ENCODE measurements around the gene HSPBP1.

DNA sequence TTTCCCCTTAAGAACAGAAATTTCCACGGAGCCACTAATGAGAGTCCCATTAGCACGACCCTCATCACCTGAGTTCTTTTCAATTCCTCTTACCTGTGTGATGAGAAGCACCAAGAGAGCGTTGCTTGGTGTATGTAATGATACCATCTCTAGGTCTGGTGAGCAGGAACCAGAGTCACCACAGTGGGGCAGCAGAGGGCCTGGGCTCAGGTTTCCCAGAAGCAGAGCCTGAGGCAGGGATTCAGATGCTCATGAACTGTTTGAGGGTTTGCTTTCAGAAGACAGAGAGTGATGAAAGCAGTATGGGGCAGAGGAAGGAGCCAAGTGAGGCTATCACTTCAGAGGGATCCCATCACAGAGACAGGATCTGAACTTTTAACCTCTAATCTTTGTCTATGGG, 67.5 kb downstream of the HSPBP1 start:
- TF ChIP-seq FIP1L1 (IDR thresholded peaks at IDR 0.05; ENCODE audit: low read depth, low read length, poor library complexity, severe bottlenecking): no peak
- TF ChIP-seq, protein P1, sequence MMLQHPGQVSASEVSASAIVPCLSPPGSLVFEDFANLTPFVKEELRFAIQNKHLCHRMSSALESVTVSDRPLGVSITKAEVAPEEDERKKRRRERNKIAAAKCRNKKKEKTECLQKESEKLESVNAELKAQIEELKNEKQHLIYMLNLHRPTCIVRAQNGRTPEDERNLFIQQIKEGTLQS (IDR thresholded peaks at IDR 0.05): peak; percentile 12; the same call in 1 of the 2 replicates
- TF ChIP-seq, protein P1 (CRISPR knock-in tag; conservative IDR thresholded peaks at IDR 0.05): no peak
- no peak for TF ChIP-seq POLR3A (IDR thresholded peaks at IDR 0.05; ENCODE audit: borderline replicate concordance, extremely low read depth, insufficient read depth, insufficient read length)
- TF ChIP-seq SIN3A (IDR thresholded peaks at IDR 0.05; ENCODE audit: borderline replicate concordance in 2 of 2, control insufficient read depth in 1 of 2, low read depth in 2 of 2, low read length in 2 of 2): no peak
- TF ChIP-seq RAD21 (CRISPR knock-in tag; conservative IDR thresholded peaks at IDR 0.05 in 1 of 2, IDR thresholded peaks at IDR 0.05 in 1 of 2): peak; percentile 79 to 90
- no peak for TF ChIP-seq TAF1 (IDR thresholded peaks at IDR 0.05; ENCODE audit: control insufficient read depth, extremely low read depth, insufficient read depth, low read length, severe bottlenecking)
- no peak for TF ChIP-seq RFX5 (IDR thresholded peaks at IDR 0.05; ENCODE audit: low read depth, low read length)
- TF ChIP-seq JUN (IDR thresholded peaks at IDR 0.05; ENCODE audit: borderline replicate concordance, low read depth, low read length): no peak
- no peak for TF ChIP-seq JUN (CRISPR knock-in tag; IDR thresholded peaks at IDR 0.05; ENCODE audit: borderline replicate concordance)
- no peak for TF ChIP-seq RNF2 (IDR thresholded peaks at IDR 0.05)
